ENCODE results near the gene PTPRR. TPM values are rescaled to one million over a fixed set of nuclear protein-coding genes. Genes with fewer than 3 reads are reported as not detected.

Gene PTPRR
- total and polyA plus RNA-seq, 12 donors = 0.20 to 1.7 (median 0.74) TPM

GRCh38 chr12:70756118-70756517, 164.4 kb downstream of the PTPRR start:
- intact Hi-C loops (cut with DNase I) = no loop called here
- no peak overlapping the region for H3K27ac ChIP-seq
- DNase-seq (no peak), ATAC-seq (no peak)
- peaks cover 0 to 16% (median 0%) of the 10 kb centered on the region in 7 donors for H3K27me3 ChIP-seq
- H3K36me3 ChIP-seq = no peaks in the 10 kb centered on the region
- no peaks in the 10 kb centered on the region for H3K9me3 ChIP-seq
- H3K4me3 ChIP-seq = no peak overlapping the region
- WGBS, 2 donors = 55 to 57% methylated on average over 2 of the region's 2 CpGs
- no peaks in the 10 kb centered on the region for H3K4me1 ChIP-seq
- TF ChIP-seq CTCF (IDR thresholded peaks at IDR 0.05) = no peak

- Histone ChIP-seq H3K36me3 (no peaks in the 10 kb centered on the region), H3K27me3 (peaks cover 0 to 26% (median 0%) of the 10 kb centered on the region in 7 donors), H3K27ac (no peak overlapping the region), H3K9me3 (no peaks in the 10 kb centered on the region), H3K4me3 (no peak overlapping the region), H3K4me1 (no peaks in the 10 kb centered on the region)
- ATAC-seq = no peak
- TF ChIP-seq CTCF (IDR thresholded peaks at IDR 0.05) = no peak
- WGBS, 2 donors = 33 to 34% methylated on average over 6 of the region's 6 CpGs
- intact Hi-C loops (cut with DNase I) = no loop called here
- DNase-seq = no peak
Measured at GRCh38 chr12:70754330-70754741, 166.2 kb downstream of the PTPRR start.

DNA sequence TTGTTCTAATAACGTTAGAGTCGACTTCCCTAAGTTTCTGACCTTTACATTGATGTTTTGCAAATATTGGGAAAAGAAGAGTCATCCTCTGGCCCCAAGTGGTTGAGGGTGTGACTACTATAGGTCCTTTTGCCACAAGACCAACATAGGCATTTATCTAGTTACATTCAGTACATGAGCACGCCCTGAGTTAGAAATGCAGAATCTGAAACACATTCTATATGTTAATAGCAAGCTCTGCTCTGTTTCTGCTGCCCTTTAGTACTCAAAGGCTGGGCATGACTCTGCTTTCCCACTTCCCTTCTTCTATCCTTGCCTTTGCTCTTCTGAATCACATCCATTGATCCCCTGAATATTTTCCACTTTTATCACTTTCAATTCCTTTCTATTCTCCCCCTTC, 168.2 kb downstream of the PTPRR start:
- no peak overlapping the region for H3K4me3 ChIP-seq
- H3K27ac ChIP-seq = no peak overlapping the region
- H3K9me3 ChIP-seq = no peaks in the 10 kb centered on the region
- no peak for TF ChIP-seq CTCF (IDR thresholded peaks at IDR 0.05)
- ATAC-seq (no peak), DNase-seq (no peak)
- 86 to 93% methylated on average over 3 of the region's 3 CpGs for WGBS, 2 donors
- intact Hi-C loops (cut with DNase I) = no loop called here
- H3K27me3 ChIP-seq = peaks cover 0 to 29% (median 0%) of the 10 kb centered on the region in 7 donors
- H3K4me1 ChIP-seq = no peaks in the 10 kb centered on the region
- no peaks in the 10 kb centered on the region for H3K36me3 ChIP-seq

DNA sequence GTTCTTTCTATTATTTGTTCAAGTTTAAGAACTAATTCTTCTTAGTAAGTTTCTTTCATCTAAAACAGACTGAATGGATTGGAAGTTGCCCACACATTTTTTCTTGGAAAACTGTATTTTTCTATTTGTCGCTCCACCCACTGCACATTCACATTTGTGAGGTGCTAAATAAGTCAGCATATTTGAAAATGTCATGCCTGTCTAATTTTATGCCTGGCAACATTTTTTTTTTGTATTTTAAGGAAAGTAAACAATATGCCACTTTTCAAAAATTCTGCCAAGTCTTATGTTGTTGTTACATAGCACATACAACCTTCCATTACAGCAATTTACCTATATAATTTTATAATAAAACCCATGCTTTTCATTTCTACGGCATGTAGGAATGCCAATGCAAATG, 170.6 kb downstream of the PTPRR start:
- WGBS, 2 donors = 93 to 94% methylated on average over 2 of the region's 2 CpGs
- no peak for TF ChIP-seq CTCF (IDR thresholded peaks at IDR 0.05)
- intact Hi-C loops (cut with DNase I) = no loop called here

More for the DNA sequence above, 170.6 kb downstream of the PTPRR start:
- Histone ChIP-seq H3K27me3 (peaks cover 0 to 29% (median 0%) of the 10 kb centered on the region in 7 donors), H3K27ac (no peak overlapping the region), H3K4me3 (no peak overlapping the region), H3K36me3 (no peaks in the 10 kb centered on the region), H3K4me1 (no peaks in the 10 kb centered on the region), H3K9me3 (no peaks in the 10 kb centered on the region)
- ATAC-seq (no peak), DNase-seq (no peak)

Measured in heart right ventricle (tissue), 16 donors.